Tibial artery (tissue), 4 donors: Measurements from ENCODE around the gene CD34.

Source experiments
- DNase-seq, 2 donors: peaks; one replicate each; pipeline ENCODE4 v3.0.0-alpha.2; 2019
- H3K27ac ChIP-seq, 2 donors: fragments of 200-600 bp; sonication (generic) in 1 of 2; 1 replicate in 1 of 2; 2 replicates in 1 of 2; pipeline ENCODE4 v1.5.1; 2018 to 2019; ENCODE audit warnings: mild to moderate bottlenecking in 1 of 2
- H3K27me3 ChIP-seq, 2 donors: fragments of 200-600 bp; sonication (generic) in 1 of 2; one replicate each; pipeline versions ENCODE4 v1.5.1 to v1.6.0; 2016 to 2019
- H3K36me3 ChIP-seq, 3 donors: fragments of 200-600 bp; sonication (generic) in 2 of 3; one replicate each; pipeline ENCODE4 v1.5.1; 2016 to 2019; ENCODE audit warnings: mild to moderate bottlenecking in 2 of 3
- H3K4me1 ChIP-seq, 4 donors: fragments of 200-600 bp; sonication (generic) in 2 of 4; 1 replicate in 3 of 4; 2 replicates in 1 of 4; pipeline ENCODE4 v1.5.1; 2016 to 2019
- H3K4me3 ChIP-seq, 2 donors: fragments of 200-600 bp; sonication (generic) in 1 of 2; 1 replicate in 1 of 2; 2 replicates in 1 of 2; pipeline ENCODE4 v1.5.1; 2018 to 2019; ENCODE audit warnings: mild to moderate bottlenecking in 2 of 2
- H3K9me3 ChIP-seq, 3 donors: fragments of 200-600 bp; sonication (generic) in 1 of 3; one replicate each; pipeline ENCODE4 v1.5.1; 2016 to 2019
- CTCF ChIP-seq, 2 experiments: fragments of 200-600 bp in 1 of 2; fragments of 450-650 bp in 1 of 2; IDR thresholded peaks; one replicate each; pipeline ENCODE4 v1.5.1; 2017 to 2019; ENCODE audit warnings: antibody characterized with exemption in 2 of 2, mild to moderate bottlenecking in 1 of 2, moderate library complexity in 1 of 2
- intact Hi-C: fragments of 100-400 bp; cut with DNase I; formaldehyde crosslinking; loops from one replicate; pipeline ENCODE4 v1.15.0; 2023; ENCODE audit warnings: low total_unique reads

Gene CD34

GRCh38 chr1:207845109-207845508, 65.8 kb downstream of the CD34 start:
- Histone ChIP-seq H3K4me1 (peaks cover 0 to 67% (median 36%) of the 10 kb centered on the region in 4 donors), H3K9me3 (no peaks in the 10 kb centered on the region), H3K27ac (no peak overlapping the region), H3K27me3 (no peaks in the 10 kb centered on the region), H3K4me3 (no peak overlapping the region), H3K36me3 (no peaks in the 10 kb centered on the region)
- intact Hi-C loops = no loop called here
- peak in 1 of 2 donors; percentile 14 for DNase-seq
- TF ChIP-seq CTCF (IDR thresholded peaks at IDR 0.05) = no peak

GRCh38 chr1:207844371-207844770, 66.6 kb downstream of the CD34 start:
- no peak overlapping the region for H3K27ac ChIP-seq
- intact Hi-C loops = no loop called here
- no peak for TF ChIP-seq CTCF (IDR thresholded peaks at IDR 0.05)
- no peak for DNase-seq
- H3K4me3 ChIP-seq = no peak overlapping the region
- H3K9me3 ChIP-seq = no peaks in the 10 kb centered on the region
- no peaks in the 10 kb centered on the region for H3K27me3 ChIP-seq
- H3K36me3 ChIP-seq = no peaks in the 10 kb centered on the region
- H3K4me1 ChIP-seq = peaks cover 0 to 67% (median 35%) of the 10 kb centered on the region in 4 donors

GRCh38 chr1:207842506-207842905, 68.4 kb downstream of the CD34 start:
- DNase-seq = no peak
- Histone ChIP-seq H3K9me3 (no peaks in the 10 kb centered on the region), H3K4me3 (no peak overlapping the region), H3K36me3 (no peaks in the 10 kb centered on the region), H3K4me1 (peaks cover 0 to 69% (median 38%) of the 10 kb centered on the region in 4 donors), H3K27ac (no peak overlapping the region), H3K27me3 (no peaks in the 10 kb centered on the region)
- TF ChIP-seq CTCF (IDR thresholded peaks at IDR 0.05) = no peak
- intact Hi-C loops = no loop called here

GRCh38 chr1:207841901-207842300, 69.0 kb downstream of the CD34 start:
- Histone ChIP-seq H3K27me3 (no peaks in the 10 kb centered on the region), H3K9me3 (no peaks in the 10 kb centered on the region), H3K4me1 (peaks cover 0 to 76% (median 42%) of the 10 kb centered on the region in 4 donors), H3K27ac (no peak overlapping the region), H3K4me3 (no peak overlapping the region), H3K36me3 (no peaks in the 10 kb centered on the region)
- no peak for TF ChIP-seq CTCF (IDR thresholded peaks at IDR 0.05)
- DNase-seq = peak in 1 of 2 donors; percentile 9
- intact Hi-C loops = no loop called here

GRCh38 chr1:207841293-207841692, 69.6 kb downstream of the CD34 start:
- no peak for TF ChIP-seq CTCF (IDR thresholded peaks at IDR 0.05)
- H3K27ac ChIP-seq = no peak overlapping the region
- H3K4me1 ChIP-seq = peaks cover 0 to 79% (median 47%) of the 10 kb centered on the region in 4 donors
- H3K36me3 ChIP-seq = no peaks in the 10 kb centered on the region
- DNase-seq = no peak
- intact Hi-C loops = no loop called here
- no peak overlapping the region for H3K4me3 ChIP-seq
- no peaks in the 10 kb centered on the region for H3K9me3 ChIP-seq
- no peaks in the 10 kb centered on the region for H3K27me3 ChIP-seq

GRCh38 chr1:207840380-207840779, 70.5 kb downstream of the CD34 start:
- Histone ChIP-seq H3K4me3 (no peak overlapping the region), H3K4me1 (peaks cover 0 to 74% (median 50%) of the 10 kb centered on the region in 4 donors), H3K27ac (no peak overlapping the region), H3K27me3 (no peaks in the 10 kb centered on the region), H3K9me3 (no peaks in the 10 kb centered on the region), H3K36me3 (no peaks in the 10 kb centered on the region)
- no peak for DNase-seq
- no peak for TF ChIP-seq CTCF (IDR thresholded peaks at IDR 0.05)
- intact Hi-C loops = no loop called here
